ENCODE measurements around the gene LRSAM1.

LRSAM1 gene

GRCh38 chr9:127545196-127546124 lies 94.2 kb downstream of the LRSAM1 start:
- H3K4me3 ChIP-seq (ENCODE audit: low read depth, low read length), result no peak overlapping the region
- no peak for DNase-seq (ENCODE audit: low read depth)
- TF ChIP-seq POLR2A (IDR thresholded peaks at IDR 0.05; ENCODE audit: extremely low read depth, insufficient read length), result no peak
- TF ChIP-seq, protein P1, sequence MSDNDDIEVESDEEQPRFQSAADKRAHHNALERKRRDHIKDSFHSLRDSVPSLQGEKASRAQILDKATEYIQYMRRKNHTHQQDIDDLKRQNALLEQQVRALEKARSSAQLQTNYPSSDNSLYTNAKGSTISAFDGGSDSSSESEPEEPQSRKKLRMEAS (IDR thresholded peaks at IDR 0.05; ENCODE audit: low read depth, low read length), result no peak

- TF ChIP-seq CTCF (IDR thresholded peaks at IDR 0.05; ENCODE audit: low read depth, low read length), result no peak
- no peak for TF ChIP-seq MYC (IDR thresholded peaks at IDR 0.05; ENCODE audit: low read depth, low read length)
- TF ChIP-seq POLR2A (IDR thresholded peaks at IDR 0.05; ENCODE audit: extremely low read depth, insufficient read length), result no peak
- TF ChIP-seq, protein P1 (IDR thresholded peaks at IDR 0.05; ENCODE audit: low read depth, low read length), result no peak
Measured at GRCh38 chr9:127546125-127546832, 95.0 kb downstream of the LRSAM1 start.

GRCh38 chr9:127548352-127548881 lies 97.1 kb downstream of the LRSAM1 start:
- no peak for DNase-seq (ENCODE audit: low read depth)
- no peak overlapping the region for H3K4me3 ChIP-seq (ENCODE audit: low read depth, low read length)

More at GRCh38 chr9:127546125-127546832, 95.0 kb downstream of the LRSAM1 start:
- H3K4me3 ChIP-seq (ENCODE audit: low read depth, low read length), result no peak overlapping the region
- no peak for DNase-seq (ENCODE audit: low read depth)

DNA sequence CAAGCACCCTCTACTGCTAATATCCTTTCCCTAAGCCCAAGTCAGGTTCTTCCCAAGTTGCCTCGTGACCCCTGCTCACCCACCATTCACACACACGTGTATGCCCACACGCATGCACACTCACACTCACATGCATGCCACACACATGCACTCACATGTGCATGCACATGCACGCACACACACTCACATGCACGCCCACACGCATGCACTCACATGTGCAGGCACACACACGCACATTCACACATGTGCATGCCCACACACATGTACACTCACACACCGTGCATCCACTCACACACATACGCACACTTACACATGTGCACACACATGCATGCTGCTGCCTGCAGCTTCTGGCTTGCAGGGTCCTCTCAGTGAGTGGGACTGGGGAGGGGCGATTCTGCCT lies 97.9 kb downstream of the LRSAM1 start:
- DNase-seq (ENCODE audit: low read depth), result no peak
- no peak for TF ChIP-seq POLR2A (IDR thresholded peaks at IDR 0.05; ENCODE audit: extremely low read depth, insufficient read length)
- TF ChIP-seq, protein P1 (IDR thresholded peaks at IDR 0.05; ENCODE audit: low read depth, low read length), result 0 out of 2 replicates have a peak, but pooled peaks have one; percentile 8

More at GRCh38 chr9:127548352-127548881, 97.1 kb downstream of the LRSAM1 start:
- no peak for TF ChIP-seq POLR2A (IDR thresholded peaks at IDR 0.05; ENCODE audit: extremely low read depth, insufficient read length)
- TF ChIP-seq, protein P1 (IDR thresholded peaks at IDR 0.05; ENCODE audit: low read depth, low read length), result no peak
- TF ChIP-seq CTCF (IDR thresholded peaks at IDR 0.05; ENCODE audit: low read depth, low read length), result no peak
- no peak for TF ChIP-seq MYC (IDR thresholded peaks at IDR 0.05; ENCODE audit: low read depth, low read length)

GRCh38 chr9:127549751-127550150 lies 98.4 kb downstream of the LRSAM1 start:
- H3K4me3 ChIP-seq (ENCODE audit: low read depth, low read length), result no peak overlapping the region
- no peak for DNase-seq (ENCODE audit: low read depth)
- TF ChIP-seq, protein P1 (IDR thresholded peaks at IDR 0.05; ENCODE audit: low read depth, low read length), result no peak
- no peak for TF ChIP-seq POLR2A (IDR thresholded peaks at IDR 0.05; ENCODE audit: extremely low read depth, insufficient read length)
- no peak for TF ChIP-seq CTCF (IDR thresholded peaks at IDR 0.05; ENCODE audit: low read depth, low read length)
- TF ChIP-seq MYC (IDR thresholded peaks at IDR 0.05; ENCODE audit: low read depth, low read length), result no peak

More for the DNA sequence above, 97.9 kb downstream of the LRSAM1 start:
- no peak overlapping the region for H3K4me3 ChIP-seq (ENCODE audit: low read depth, low read length)

GRCh38 chr9:127550282-127550681 lies 99.0 kb downstream of the LRSAM1 start:
- DNase-seq (ENCODE audit: low read depth), result no peak
- no peak overlapping the region for H3K4me3 ChIP-seq (ENCODE audit: low read depth, low read length)
- TF ChIP-seq MYC (IDR thresholded peaks at IDR 0.05; ENCODE audit: low read depth, low read length) (no peak), CTCF (IDR thresholded peaks at IDR 0.05; ENCODE audit: low read depth, low read length) (no peak), POLR2A (IDR thresholded peaks at IDR 0.05; ENCODE audit: extremely low read depth, insufficient read length) (no peak)
- TF ChIP-seq, protein P1 (IDR thresholded peaks at IDR 0.05; ENCODE audit: low read depth, low read length), result no peak

Measured in NB4 (cell line).